GM23248 (cell line): ENCODE results near the gene CHRNB4.

ENCODE experiments used
- EZH2 ChIP-seq: fragments of 200-600 bp; sonication (generic); IDR thresholded peaks from 2 replicates; pipeline ENCODE4 v1.6.1; 2018; ENCODE audit warnings: antibody characterized with exemption, mild to moderate bottlenecking; ENCODE audit not compliant: insufficient read depth, poor library complexity, severe bottlenecking
- EZH2phosphoT487 ChIP-seq: fragments of 200-600 bp; sonication (generic); IDR thresholded peaks from 2 replicates; pipeline ENCODE4 v1.6.1; 2018; ENCODE audit warnings: antibody characterized with exemption, moderate library complexity, mild to moderate bottlenecking, low read depth; ENCODE audit not compliant: insufficient read depth

- TF ChIP-seq EZH2: no peak
- TF ChIP-seq EZH2phosphoT487: no peak
Observed at GRCh38 chr15:78635346-78635745, 5.7 kb downstream of the CHRNB4 start.
